LNCAP (cell line): Measurements from ENCODE around the gene TMEM168.

Experiments used
- TF ChIP-seq, protein P1 (sequence below): fragments of 450-650 bp; IDR thresholded peaks from 2 replicates; pipeline ENCODE4 v1.5.1; 2017; ENCODE audit warnings: mild to moderate bottlenecking

TMEM168 gene, protein sequence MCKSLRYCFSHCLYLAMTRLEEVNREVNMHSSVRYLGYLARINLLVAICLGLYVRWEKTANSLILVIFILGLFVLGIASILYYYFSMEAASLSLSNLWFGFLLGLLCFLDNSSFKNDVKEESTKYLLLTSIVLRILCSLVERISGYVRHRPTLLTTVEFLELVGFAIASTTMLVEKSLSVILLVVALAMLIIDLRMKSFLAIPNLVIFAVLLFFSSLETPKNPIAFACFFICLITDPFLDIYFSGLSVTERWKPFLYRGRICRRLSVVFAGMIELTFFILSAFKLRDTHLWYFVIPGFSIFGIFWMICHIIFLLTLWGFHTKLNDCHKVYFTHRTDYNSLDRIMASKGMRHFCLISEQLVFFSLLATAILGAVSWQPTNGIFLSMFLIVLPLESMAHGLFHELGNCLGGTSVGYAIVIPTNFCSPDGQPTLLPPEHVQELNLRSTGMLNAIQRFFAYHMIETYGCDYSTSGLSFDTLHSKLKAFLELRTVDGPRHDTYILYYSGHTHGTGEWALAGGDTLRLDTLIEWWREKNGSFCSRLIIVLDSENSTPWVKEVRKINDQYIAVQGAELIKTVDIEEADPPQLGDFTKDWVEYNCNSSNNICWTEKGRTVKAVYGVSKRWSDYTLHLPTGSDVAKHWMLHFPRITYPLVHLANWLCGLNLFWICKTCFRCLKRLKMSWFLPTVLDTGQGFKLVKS

DNA sequence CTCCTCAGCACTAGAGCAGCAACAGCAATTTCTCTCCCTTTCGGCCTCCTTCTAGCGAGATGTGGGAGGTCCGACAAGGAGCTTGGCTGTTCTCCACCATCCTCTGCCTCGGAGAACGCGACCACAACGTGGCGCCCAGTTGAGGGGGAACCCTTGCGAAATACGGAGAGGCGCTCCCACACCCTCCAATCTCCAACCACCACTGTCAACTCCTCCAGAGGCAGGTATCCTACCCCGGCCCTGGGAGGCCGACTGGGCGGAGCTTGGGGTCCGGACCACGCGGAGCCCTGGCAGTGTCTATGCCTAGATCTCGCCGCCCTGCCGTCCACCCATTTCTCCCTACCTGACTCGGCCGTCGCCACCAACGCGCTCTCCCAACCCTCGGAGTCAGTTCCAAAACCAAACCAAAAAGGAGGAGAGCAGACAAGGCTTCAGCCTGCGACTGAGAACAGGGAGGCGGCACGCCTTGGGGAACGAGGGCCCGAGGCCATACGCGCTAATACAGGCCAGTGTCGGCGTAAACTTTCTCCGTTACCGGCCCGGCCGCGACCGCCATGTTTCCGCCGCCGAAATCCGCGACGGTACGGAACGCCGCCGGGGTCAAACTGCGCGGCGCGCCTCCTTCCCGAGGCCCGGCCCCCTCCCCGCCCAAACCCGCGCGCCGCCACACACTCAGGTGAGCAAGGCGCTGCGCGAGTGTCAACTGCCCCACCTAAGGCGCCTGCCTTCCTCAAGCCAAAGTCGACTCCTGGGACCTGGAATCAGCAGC lies at the start of gene TMEM168:
TMEM168 (minus strand) TSS at position 577 of the 769 bp plus-strand sequence. CDS start 5,568 bp downstream, outside the sequence.
- TF ChIP-seq, protein P1, sequence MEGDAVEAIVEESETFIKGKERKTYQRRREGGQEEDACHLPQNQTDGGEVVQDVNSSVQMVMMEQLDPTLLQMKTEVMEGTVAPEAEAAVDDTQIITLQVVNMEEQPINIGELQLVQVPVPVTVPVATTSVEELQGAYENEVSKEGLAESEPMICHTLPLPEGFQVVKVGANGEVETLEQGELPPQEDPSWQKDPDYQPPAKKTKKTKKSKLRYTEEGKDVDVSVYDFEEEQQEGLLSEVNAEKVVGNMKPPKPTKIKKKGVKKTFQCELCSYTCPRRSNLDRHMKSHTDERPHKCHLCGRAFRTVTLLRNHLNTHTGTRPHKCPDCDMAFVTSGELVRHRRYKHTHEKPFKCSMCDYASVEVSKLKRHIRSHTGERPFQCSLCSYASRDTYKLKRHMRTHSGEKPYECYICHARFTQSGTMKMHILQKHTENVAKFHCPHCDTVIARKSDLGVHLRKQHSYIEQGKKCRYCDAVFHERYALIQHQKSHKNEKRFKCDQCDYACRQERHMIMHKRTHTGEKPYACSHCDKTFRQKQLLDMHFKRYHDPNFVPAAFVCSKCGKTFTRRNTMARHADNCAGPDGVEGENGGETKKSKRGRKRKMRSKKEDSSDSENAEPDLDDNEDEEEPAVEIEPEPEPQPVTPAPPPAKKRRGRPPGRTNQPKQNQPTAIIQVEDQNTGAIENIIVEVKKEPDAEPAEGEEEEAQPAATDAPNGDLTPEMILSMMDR = no peak

DNA sequence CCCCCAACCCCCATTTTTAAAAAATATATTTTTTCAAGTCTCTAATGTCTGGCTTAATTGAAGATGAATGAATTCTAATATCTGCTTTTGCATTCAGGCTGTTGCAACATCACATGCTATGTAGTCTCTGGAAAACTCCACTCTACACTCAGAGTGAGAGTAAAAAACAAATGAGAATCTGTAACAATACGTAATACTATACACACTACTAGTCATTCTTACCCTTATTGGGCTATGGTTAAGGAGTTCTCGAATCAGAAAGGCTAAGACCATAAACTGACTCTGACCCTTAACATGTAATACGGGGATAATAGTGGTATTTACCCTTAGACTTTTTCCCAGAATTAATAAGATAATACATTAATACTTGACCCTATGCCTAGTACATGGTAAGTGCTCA lies 42.9 kb upstream of the TMEM168 start:
- TF ChIP-seq, protein P1 = no peak

DNA sequence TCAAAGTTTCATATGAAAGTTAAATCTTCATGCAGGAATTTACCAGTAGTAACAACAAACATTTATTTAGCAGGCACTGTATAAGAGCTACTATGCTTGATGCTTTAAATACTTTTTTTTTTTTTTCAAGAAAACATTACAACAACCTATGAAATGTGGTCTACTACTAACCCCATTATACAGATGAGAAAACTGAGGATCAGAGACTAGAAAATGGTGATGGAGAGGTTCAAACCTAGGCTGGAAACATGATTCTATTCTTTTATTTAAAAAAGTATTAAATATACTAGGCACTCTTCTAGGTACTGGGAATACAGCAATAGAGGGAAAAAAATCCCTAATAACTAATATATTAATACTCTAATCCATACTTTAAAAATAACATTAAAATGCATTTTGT lies 40.6 kb upstream of the TMEM168 start:
- TF ChIP-seq, protein P1 = no peak

DNA sequence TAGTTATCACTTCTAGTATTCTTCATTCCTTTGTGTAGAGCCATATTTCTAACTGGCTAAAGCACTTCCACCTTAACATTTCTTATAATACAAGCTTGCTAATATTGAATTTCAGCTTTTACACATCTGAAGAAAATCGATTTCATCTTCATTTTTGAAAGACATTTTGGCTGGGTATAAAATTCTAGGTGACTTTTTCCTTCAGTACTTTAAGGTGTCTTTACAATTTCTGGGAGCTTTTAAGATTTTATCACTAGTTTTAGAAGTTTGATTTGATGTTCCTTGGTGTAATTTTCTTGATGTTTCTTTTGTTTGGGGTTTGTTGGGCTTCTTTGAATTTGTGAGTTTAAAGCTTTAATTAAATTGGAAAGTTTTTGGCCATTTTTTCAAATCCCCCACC lies 38.5 kb upstream of the TMEM168 start:
- TF ChIP-seq, protein P1 = no peak

DNA sequence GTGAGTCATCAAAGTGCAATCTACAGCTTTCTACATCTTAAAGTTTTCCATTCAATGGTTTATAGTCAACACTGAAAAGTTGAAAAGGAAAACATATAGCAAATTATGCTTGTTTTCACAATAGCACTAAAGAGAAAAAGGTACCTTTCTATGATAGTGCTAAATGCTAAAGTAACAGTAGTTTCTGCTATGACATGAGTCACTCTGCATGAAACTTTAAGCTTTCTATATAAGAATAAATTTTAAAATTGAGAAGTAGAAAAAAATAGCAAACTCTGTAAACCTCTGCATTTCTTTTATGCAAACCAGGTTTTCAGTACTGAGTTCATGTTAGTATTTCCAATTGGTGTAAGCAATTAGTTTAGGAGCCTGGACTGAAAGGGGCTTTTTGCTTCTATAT lies 31.2 kb upstream of the TMEM168 start:
- TF ChIP-seq, protein P1 = no peak

DNA sequence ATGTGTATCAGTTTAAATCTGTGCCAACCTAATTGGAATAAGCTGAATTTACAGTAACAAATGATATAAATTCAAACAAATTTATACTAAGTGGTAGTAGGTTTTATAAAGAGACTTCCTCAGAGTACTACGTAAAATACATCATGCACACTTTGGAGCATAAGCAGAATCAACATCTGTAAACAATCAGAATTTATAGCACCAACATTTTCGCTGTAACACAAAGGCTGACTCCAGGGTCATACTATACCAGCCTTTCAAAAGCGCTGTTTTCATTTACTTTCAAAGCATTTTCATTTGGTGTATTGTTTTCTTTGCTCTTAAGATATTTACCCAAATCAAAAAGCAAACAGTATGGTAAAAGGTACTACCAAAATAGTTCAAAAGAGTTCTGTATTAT lies 29.3 kb upstream of the TMEM168 start:
- TF ChIP-seq, protein P1 = no peak

DNA sequence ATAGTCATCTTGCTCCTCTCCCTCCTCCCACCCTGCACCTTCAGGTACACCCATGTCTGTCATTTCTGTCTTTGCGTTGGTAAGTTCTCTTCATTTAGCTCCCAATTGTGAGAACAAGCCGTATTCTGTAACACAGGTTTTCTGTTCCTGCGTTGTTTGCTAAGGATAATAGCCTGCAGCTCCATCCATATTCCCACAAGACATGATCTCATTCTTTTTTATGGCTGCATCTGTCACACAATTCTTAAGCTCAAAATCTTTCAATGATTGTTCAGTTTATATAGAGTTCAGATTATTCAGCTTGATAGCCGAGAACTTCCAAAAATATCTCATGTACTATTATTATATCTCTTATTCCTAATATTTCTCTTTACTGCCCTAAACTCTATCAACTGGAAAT lies 16.0 kb upstream of the TMEM168 start:
- TF ChIP-seq, protein P1 = no peak
